K562 (cell line): ENCODE data around the gene SCT. TPM values are rescaled to one million over a fixed set of nuclear protein-coding genes. Genes with fewer than 3 reads are reported as not detected.

Experiments
- FIP1L1 ChIP-seq: fragments of 200-400 bp; formaldehyde crosslinking; IDR thresholded peaks from 2 replicates; pipeline ENCODE4 v1.6.1; 2018; ENCODE audit warnings: mild to moderate bottlenecking, low read depth, low read length; ENCODE audit not compliant: poor library complexity, severe bottlenecking
- HDAC2 ChIP-seq: fragments of 450-650 bp; IDR thresholded peaks from 2 replicates; pipeline ENCODE4 v1.6.1; 2016; ENCODE audit warnings: mild to moderate bottlenecking
- RFX5 ChIP-seq: IDR thresholded peaks from 2 replicates; pipeline ENCODE4 v1.6.1; 2011; ENCODE audit warnings: low read depth, mild to moderate bottlenecking, improper control_type of control experiment, low read length
- ZFX ChIP-seq: sonication (generic); formaldehyde crosslinking; IDR thresholded peaks from 2 replicates; pipeline ENCODE4 v1.8.0; 2022; ENCODE audit warnings: mild to moderate bottlenecking, missing genetic modification reagents, moderate library complexity
- polyA plus RNA-seq, 8 experiments: library from polyadenylated mRNA; depleted of rRNA in 4 of 8; stranded (reverse) in 5 of 8; unstranded in 3 of 8; fragments of >200 nt; fragmentation: Nextera tagmentation in 2 of 8; fragmentation: Illumina TruSeq in 1 of 8; extraction: Ambion mirVana in 2 of 8; extraction: Trizol in 1 of 8; gene quantifications; 2 replicates each; pipeline versions ENCODE4 v1.2.1 to v1.2.3, GENCODE V29; 2011 to 2014; ENCODE audit warnings: inconsistent platforms in 1 of 8, missing spikeins in 1 of 8
- total RNA-seq, 7 experiments: library from RNA; depleted of rRNA in 6 of 7; stranded (reverse); fragments of >200 nt in 6 of 7; fragmentation: Illumina TruSeq in 2 of 7; extraction: Trizol in 2 of 7; gene quantifications; 2 replicates each; pipeline versions ENCODE4 v1.2.1 to v1.2.3, GENCODE V29; 2011 to 2021; ENCODE audit warnings: low replicate concordance in 1 of 7
- TF ChIP-seq, protein P1 (sequence below): fragments of 250-450 bp; sonication (Bioruptor Pico); IDR thresholded peaks from 2 replicates; pipeline ENCODE4 v1.4.0; 2020
- TF ChIP-seq, protein P2 (sequence below), 2 experiments: IDR thresholded peaks; 2 replicates each; pipeline ENCODE4 v1.6.1; 2011; ENCODE audit warnings: borderline replicate concordance in 1 of 2, control low read depth in 1 of 2, low read depth in 1 of 2, low read length in 1 of 2, mild to moderate bottlenecking in 1 of 2, mixed read lengths in 1 of 2, moderate library complexity in 1 of 2; ENCODE audit not compliant: insufficient read depth in 1 of 2, insufficient read length in 1 of 2, poor library complexity in 1 of 2, severe bottlenecking in 1 of 2; ENCODE audit errors: extremely low read depth in 1 of 2
- TF ChIP-seq, protein P3 (sequence below): sonication (generic); formaldehyde crosslinking; IDR thresholded peaks from 2 replicates; pipeline ENCODE4 v1.5.0; 2020; ENCODE audit warnings: missing genetic modification reagents
- TF ChIP-seq, protein P4 (sequence below): IDR thresholded peaks from 3 replicates; pipeline ENCODE4 v1.6.1; 2011; ENCODE audit warnings: borderline replicate concordance, mild to moderate bottlenecking, moderate library complexity; ENCODE audit not compliant: insufficient read length; ENCODE audit errors: extremely low read depth
- TF ChIP-seq, protein P5 (sequence below): sonication (generic); formaldehyde crosslinking; IDR thresholded peaks from 2 replicates; pipeline ENCODE4 v1.4.0; 2020; ENCODE audit warnings: mild to moderate bottlenecking, missing genetic modification reagents

Gene SCT
- total and polyA plus RNA-seq, 9 of the 15 experiments (the other 6 are each of a cell fraction or from before 2014, with no cell fraction given): not detected

DNA sequence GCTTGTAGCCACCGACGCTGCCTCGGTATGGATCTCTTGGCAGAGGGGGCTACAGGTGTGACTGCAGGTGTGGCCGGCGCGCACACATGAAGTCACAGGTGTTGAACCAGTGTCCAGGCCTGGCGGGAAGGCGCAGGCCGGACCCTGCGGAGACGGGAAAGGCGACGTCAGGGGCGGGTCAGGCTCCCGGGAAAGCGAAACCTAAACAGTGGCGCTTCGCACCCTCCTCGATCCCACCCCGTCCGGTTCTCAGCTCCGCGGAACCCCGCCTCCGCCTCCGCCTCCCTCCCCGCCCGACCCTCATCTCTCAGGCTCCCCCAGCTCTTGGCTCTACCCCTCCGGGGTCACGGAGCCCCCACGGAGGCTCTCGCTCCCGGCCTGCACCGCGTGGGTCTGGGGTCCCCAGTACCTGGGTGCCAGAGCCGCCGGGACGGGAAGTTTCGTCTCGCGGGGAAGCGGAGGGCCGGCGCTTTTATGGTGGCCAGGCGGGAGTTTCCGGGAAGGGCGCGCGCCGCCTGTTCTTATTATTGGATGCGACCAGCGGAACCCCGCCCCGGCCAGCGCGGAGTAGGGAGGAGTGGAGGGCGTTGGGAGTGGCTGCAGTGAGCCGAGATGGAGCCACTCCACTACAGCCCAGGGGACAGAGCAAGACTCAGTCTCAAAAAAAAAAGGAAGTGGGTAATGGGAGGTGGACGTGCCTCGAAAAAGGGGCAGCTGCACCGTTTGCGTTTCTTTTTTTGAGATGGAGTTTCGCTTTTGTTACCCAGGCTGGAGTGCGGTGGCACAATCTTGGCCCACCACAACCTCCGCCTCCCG lies 11.3 kb downstream of the SCT start, which contains the start of gene IRF7 (continued):
- TF ChIP-seq, protein P1, sequence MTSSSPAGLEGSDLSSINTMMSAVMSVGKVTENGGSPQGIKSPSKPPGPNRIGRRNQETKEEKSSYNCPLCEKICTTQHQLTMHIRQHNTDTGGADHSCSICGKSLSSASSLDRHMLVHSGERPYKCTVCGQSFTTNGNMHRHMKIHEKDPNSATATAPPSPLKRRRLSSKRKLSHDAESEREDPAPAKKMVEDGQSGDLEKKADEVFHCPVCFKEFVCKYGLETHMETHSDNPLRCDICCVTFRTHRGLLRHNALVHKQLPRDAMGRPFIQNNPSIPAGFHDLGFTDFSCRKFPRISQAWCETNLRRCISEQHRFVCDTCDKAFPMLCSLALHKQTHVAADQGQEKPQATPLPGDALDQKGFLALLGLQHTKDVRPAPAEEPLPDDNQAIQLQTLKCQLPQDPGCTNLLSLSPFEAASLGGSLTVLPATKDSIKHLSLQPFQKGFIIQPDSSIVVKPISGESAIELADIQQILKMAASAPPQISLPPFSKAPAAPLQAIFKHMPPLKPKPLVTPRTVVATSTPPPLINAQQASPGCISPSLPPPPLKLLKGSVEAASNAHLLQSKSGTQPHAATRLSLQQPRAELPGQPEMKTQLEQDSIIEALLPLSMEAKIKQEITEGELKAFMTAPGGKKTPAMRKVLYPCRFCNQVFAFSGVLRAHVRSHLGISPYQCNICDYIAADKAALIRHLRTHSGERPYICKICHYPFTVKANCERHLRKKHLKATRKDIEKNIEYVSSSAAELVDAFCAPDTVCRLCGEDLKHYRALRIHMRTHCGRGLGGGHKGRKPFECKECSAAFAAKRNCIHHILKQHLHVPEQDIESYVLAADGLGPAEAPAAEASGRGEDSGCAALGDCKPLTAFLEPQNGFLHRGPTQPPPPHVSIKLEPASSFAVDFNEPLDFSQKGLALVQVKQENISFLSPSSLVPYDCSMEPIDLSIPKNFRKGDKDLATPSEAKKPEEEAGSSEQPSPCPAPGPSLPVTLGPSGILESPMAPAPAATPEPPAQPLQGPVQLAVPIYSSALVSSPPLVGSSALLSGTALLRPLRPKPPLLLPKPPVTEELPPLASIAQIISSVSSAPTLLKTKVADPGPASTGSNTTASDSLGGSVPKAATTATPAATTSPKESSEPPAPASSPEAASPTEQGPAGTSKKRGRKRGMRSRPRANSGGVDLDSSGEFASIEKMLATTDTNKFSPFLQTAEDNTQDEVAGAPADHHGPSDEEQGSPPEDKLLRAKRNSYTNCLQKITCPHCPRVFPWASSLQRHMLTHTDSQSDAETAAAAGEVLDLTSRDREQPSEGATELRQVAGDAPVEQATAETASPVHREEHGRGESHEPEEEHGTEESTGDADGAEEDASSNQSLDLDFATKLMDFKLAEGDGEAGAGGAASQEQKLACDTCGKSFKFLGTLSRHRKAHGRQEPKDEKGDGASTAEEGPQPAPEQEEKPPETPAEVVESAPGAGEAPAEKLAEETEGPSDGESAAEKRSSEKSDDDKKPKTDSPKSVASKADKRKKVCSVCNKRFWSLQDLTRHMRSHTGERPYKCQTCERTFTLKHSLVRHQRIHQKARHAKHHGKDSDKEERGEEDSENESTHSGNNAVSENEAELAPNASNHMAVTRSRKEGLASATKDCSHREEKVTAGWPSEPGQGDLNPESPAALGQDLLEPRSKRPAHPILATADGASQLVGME (CRISPR knock-in tag): no peak
- peak; percentile 86 for TF ChIP-seq FIP1L1
- no peak for TF ChIP-seq RFX5
- no peak for TF ChIP-seq HDAC2
- TF ChIP-seq, protein P2, sequence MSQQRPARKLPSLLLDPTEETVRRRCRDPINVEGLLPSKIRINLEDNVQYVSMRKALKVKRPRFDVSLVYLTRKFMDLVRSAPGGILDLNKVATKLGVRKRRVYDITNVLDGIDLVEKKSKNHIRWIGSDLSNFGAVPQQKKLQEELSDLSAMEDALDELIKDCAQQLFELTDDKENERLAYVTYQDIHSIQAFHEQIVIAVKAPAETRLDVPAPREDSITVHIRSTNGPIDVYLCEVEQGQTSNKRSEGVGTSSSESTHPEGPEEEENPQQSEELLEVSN (IDR thresholded peaks at IDR 0.05; ENCODE audit: borderline replicate concordance in 1 of 2, extremely low read depth in 1 of 2, insufficient read depth in 1 of 2, insufficient read length in 1 of 2, low read depth in 1 of 2, low read length in 1 of 2, poor library complexity in 1 of 2, severe bottlenecking in 1 of 2): peak; percentile 40 to 69
- TF ChIP-seq, protein P3, sequence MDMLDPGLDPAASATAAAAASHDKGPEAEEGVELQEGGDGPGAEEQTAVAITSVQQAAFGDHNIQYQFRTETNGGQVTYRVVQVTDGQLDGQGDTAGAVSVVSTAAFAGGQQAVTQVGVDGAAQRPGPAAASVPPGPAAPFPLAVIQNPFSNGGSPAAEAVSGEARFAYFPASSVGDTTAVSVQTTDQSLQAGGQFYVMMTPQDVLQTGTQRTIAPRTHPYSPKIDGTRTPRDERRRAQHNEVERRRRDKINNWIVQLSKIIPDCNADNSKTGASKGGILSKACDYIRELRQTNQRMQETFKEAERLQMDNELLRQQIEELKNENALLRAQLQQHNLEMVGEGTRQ (CRISPR knock-in tag): no peak
- TF ChIP-seq, protein P4, sequence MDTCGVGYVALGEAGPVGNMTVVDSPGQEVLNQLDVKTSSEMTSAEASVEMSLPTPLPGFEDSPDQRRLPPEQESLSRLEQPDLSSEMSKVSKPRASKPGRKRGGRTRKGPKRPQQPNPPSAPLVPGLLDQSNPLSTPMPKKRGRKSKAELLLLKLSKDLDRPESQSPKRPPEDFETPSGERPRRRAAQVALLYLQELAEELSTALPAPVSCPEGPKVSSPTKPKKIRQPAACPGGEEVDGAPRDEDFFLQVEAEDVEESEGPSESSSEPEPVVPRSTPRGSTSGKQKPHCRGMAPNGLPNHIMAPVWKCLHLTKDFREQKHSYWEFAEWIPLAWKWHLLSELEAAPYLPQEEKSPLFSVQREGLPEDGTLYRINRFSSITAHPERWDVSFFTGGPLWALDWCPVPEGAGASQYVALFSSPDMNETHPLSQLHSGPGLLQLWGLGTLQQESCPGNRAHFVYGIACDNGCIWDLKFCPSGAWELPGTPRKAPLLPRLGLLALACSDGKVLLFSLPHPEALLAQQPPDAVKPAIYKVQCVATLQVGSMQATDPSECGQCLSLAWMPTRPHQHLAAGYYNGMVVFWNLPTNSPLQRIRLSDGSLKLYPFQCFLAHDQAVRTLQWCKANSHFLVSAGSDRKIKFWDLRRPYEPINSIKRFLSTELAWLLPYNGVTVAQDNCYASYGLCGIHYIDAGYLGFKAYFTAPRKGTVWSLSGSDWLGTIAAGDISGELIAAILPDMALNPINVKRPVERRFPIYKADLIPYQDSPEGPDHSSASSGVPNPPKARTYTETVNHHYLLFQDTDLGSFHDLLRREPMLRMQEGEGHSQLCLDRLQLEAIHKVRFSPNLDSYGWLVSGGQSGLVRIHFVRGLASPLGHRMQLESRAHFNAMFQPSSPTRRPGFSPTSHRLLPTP: no peak
- TF ChIP-seq, protein P5, sequence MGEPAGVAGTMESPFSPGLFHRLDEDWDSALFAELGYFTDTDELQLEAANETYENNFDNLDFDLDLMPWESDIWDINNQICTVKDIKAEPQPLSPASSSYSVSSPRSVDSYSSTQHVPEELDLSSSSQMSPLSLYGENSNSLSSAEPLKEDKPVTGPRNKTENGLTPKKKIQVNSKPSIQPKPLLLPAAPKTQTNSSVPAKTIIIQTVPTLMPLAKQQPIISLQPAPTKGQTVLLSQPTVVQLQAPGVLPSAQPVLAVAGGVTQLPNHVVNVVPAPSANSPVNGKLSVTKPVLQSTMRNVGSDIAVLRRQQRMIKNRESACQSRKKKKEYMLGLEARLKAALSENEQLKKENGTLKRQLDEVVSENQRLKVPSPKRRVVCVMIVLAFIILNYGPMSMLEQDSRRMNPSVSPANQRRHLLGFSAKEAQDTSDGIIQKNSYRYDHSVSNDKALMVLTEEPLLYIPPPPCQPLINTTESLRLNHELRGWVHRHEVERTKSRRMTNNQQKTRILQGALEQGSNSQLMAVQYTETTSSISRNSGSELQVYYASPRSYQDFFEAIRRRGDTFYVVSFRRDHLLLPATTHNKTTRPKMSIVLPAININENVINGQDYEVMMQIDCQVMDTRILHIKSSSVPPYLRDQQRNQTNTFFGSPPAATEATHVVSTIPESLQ: no peak
- peak; percentile 63 for TF ChIP-seq ZFX (CRISPR knock-in tag)
